MM.1S (cell line): Measurements from ENCODE around the gene MYLK.

Source experiments
- DNase-seq: peaks from one replicate; pipeline ENCODE4 v3.0.0-alpha.2; 2015
- H2AFZ ChIP-seq: fragments of 300-600 bp; sonication (generic); 2 replicates; pipeline ENCODE4 v1.6.0; 2016; ENCODE audit warnings: antibody characterized with exemption, low read length
- H3F3A ChIP-seq: fragments of 300-600 bp; sonication (generic); 2 replicates; pipeline ENCODE4 v1.6.1; 2016; ENCODE audit warnings: mild to moderate bottlenecking, antibody characterized with exemption, low read length, moderate library complexity, mixed read lengths; ENCODE audit not compliant: insufficient read depth
- H3K27ac ChIP-seq: fragments of 300-600 bp; sonication (generic); 2 replicates; pipeline ENCODE4 v1.5.1; 2016; ENCODE audit warnings: mild to moderate bottlenecking, low read length
- H3K27me3 ChIP-seq: fragments of 300-600 bp; sonication (generic); replicated peaks from 2 replicates; pipeline ENCODE4 v1.6.0; 2016; ENCODE audit warnings: low read length; ENCODE audit not compliant: insufficient read depth
- H3K36me3 ChIP-seq: fragments of 300-600 bp; sonication (generic); replicated peaks from 2 replicates; pipeline ENCODE4 v1.6.1; 2016; ENCODE audit warnings: mild to moderate bottlenecking, low read length, mixed read lengths; ENCODE audit not compliant: insufficient read depth
- H3K4me1 ChIP-seq: fragments of 300-600 bp; sonication (generic); 2 replicates; pipeline ENCODE4 v1.6.1; 2016; ENCODE audit warnings: low read length, mixed read lengths
- H3K4me2 ChIP-seq: fragments of 300-600 bp; sonication (generic); 2 replicates; pipeline ENCODE4 v1.6.0; 2016; ENCODE audit warnings: low read depth, low read length
- H3K4me3 ChIP-seq: fragments of 300-600 bp; sonication (generic); 2 replicates; pipeline ENCODE4 v1.5.1; 2016; ENCODE audit warnings: low read length, mixed read lengths
- H3K79me2 ChIP-seq: fragments of 300-600 bp; sonication (generic); 2 replicates; pipeline ENCODE4 v1.6.1; 2016; ENCODE audit warnings: mixed run types, low read length, mixed read lengths
- H3K9ac ChIP-seq: fragments of 300-600 bp; sonication (generic); 2 replicates; pipeline ENCODE4 v1.6.1; 2016; ENCODE audit warnings: low read length, mixed read lengths
- H3K9me2 ChIP-seq: fragments of 300-600 bp; sonication (generic); replicated peaks from 2 replicates; pipeline ENCODE4 v1.6.1; 2016; ENCODE audit warnings: mild to moderate bottlenecking, low read length, mixed read lengths; ENCODE audit not compliant: insufficient read depth
- H3K9me3 ChIP-seq: fragments of 300-600 bp; sonication (generic); replicated peaks from 2 replicates; pipeline ENCODE4 v1.6.1; 2016; ENCODE audit warnings: mild to moderate bottlenecking, low read length, mixed read lengths; ENCODE audit not compliant: insufficient read depth
- H4K20me1 ChIP-seq: fragments of 300-600 bp; sonication (generic); 2 replicates; pipeline ENCODE4 v1.6.1; 2016; ENCODE audit warnings: mild to moderate bottlenecking, low read length, moderate library complexity, mixed read lengths; ENCODE audit not compliant: insufficient read depth
- CTCF ChIP-seq: fragments of 300-600 bp; sonication (generic); IDR thresholded peaks from 2 replicates; pipeline ENCODE4 v1.5.1; 2016; ENCODE audit warnings: antibody characterized with exemption, low read length, mixed read lengths
- EZH2 ChIP-seq: fragments of 300-600 bp; sonication (generic); optimal IDR thresholded peaks from 2 replicates; pipeline ENCODE3; 2017; ENCODE audit warnings: low read depth, mild to moderate bottlenecking, antibody characterized with exemption, low read length, mixed read lengths
- EZH2phosphoT487 ChIP-seq: fragments of 300-600 bp; sonication (generic); IDR thresholded peaks from 2 replicates; pipeline ENCODE4 v1.6.1; 2018; ENCODE audit warnings: antibody characterized with exemption, low read length

MYLK gene

GRCh38 chr3:123764647-123765046 lies 119.5 kb downstream of the MYLK start:
- H3K79me2 ChIP-seq = no peaks in the 10 kb centered on the region
- no peak overlapping the region for H3K4me2 ChIP-seq

GRCh38 chr3:123762805-123763204 lies 121.3 kb downstream of the MYLK start:
- no peaks in the 10 kb centered on the region for H3K79me2 ChIP-seq
- no peaks in the 10 kb centered on the region for H3K9me3 ChIP-seq
- no peak overlapping the region for H3K27ac ChIP-seq
- H3K4me3 ChIP-seq = no peak overlapping the region
- H3K4me1 ChIP-seq = peaks cover 10% of the 10 kb centered on the region
- no peak overlapping the region for H3K4me2 ChIP-seq
- DNase-seq = no peak
- no peak overlapping the region for H2AFZ ChIP-seq
- no peaks in the 10 kb centered on the region for H3F3A ChIP-seq
- H4K20me1 ChIP-seq = no peaks in the 10 kb centered on the region
- H3K9me2 ChIP-seq = no peaks in the 10 kb centered on the region
- TF ChIP-seq EZH2 (no peak), EZH2phosphoT487 (no peak), CTCF (no peak)
- H3K9ac ChIP-seq = no peak overlapping the region
- H3K27me3 ChIP-seq = no peaks in the 10 kb centered on the region
- no peaks in the 10 kb centered on the region for H3K36me3 ChIP-seq

More at GRCh38 chr3:123764647-123765046, 119.5 kb downstream of the MYLK start:
- no peaks in the 10 kb centered on the region for H3F3A ChIP-seq
- peaks cover 5% of the 10 kb centered on the region for H3K4me1 ChIP-seq
- TF ChIP-seq CTCF (no peak), EZH2 (no peak), EZH2phosphoT487 (no peak)
- no peaks in the 10 kb centered on the region for H3K27me3 ChIP-seq
- no peak overlapping the region for H3K4me3 ChIP-seq
- no peak overlapping the region for H3K27ac ChIP-seq
- H3K36me3 ChIP-seq = no peaks in the 10 kb centered on the region
- no peaks in the 10 kb centered on the region for H3K9me3 ChIP-seq
- H3K9me2 ChIP-seq = no peaks in the 10 kb centered on the region
- no peak overlapping the region for H3K9ac ChIP-seq
- no peak for DNase-seq
- H2AFZ ChIP-seq = no peak overlapping the region
- H4K20me1 ChIP-seq = no peaks in the 10 kb centered on the region

DNA sequence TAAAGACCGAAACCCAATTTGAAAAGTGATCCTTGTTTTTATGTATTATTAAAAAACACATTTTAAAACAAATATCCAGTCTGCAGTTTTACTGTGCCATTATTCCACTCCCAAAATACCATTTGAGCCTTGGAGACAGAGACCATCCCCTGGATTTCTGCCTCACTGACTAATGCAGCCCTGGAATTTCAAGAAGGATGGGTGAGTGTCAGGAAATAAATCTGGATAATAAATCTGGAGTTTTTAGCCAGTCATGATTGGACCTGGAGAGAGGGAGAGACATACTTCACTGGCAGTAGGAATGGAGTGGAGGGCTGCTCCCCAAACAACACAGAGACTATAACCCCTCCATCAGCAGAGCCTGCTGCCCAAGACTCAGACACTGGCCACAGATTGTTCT lies 123.3 kb downstream of the MYLK start:
- Histone ChIP-seq H3K36me3 (no peaks in the 10 kb centered on the region), H4K20me1 (no peaks in the 10 kb centered on the region), H3K4me3 (no peak overlapping the region), H3K4me2 (no peak overlapping the region), H3K9ac (no peak overlapping the region), H3K27me3 (no peaks in the 10 kb centered on the region), H2AFZ (no peak overlapping the region), H3F3A (peaks cover 10% of the 10 kb centered on the region; the same call in 1 of the 2 replicates), H3K27ac (no peak overlapping the region), H3K4me1 (peaks cover 28% of the 10 kb centered on the region), H3K9me3 (no peaks in the 10 kb centered on the region), H3K9me2 (no peaks in the 10 kb centered on the region), H3K79me2 (no peaks in the 10 kb centered on the region)
- TF ChIP-seq CTCF = no peak
- TF ChIP-seq EZH2phosphoT487 = no peak
- no peak for TF ChIP-seq EZH2
- DNase-seq = no peak
